NCI-H524 (cell line): ENCODE data around the gene ENDOG.
A peak's percentile ranks its signal among the peaks of the same experiment; 100 is the strongest.

Source experiments
- DNase-seq, 2 experiments: peaks; one replicate each; lab custom pipeline; 2025; lab: John Stamatoyannopoulos, UW

Gene ENDOG

GRCh38 chr9:128800061-128800460 is 18.2 kb upstream of the ENDOG start:
- no peak for DNase-seq

GRCh38 chr9:128802482-128802881 is 15.8 kb upstream of the ENDOG start:
- DNase-seq = no peak

GRCh38 chr9:128805661-128806060 is 12.6 kb upstream of the ENDOG start:
- DNase-seq = no peak

GRCh38 chr9:128807827-128808226 is 10.5 kb upstream of the ENDOG start:
- DNase-seq = no peak

- DNase-seq = no peak
These were observed 9.8 kb upstream of the ENDOG start for GRCh38 chr9:128808543-128808942.

- no peak for DNase-seq
These were observed 9.2 kb upstream of the ENDOG start for GRCh38 chr9:128809036-128809599.

GRCh38 chr9:128809831-128810230 is 8.5 kb upstream of the ENDOG start:
- no peak for DNase-seq

- no peak for DNase-seq
These were observed 7.4 kb upstream of the ENDOG start for GRCh38 chr9:128810873-128811272.

- DNase-seq = peak; percentile 44 to 65
These were observed 777 bp downstream of the ENDOG start for GRCh38 chr9:128818839-128819715.

GRCh38 chr9:128819716-128820664 is 1.7 kb downstream of the ENDOG start:
- DNase-seq = no peak

GRCh38 chr9:128820665-128821583 is 2.6 kb downstream of the ENDOG start:
- no peak for DNase-seq

GRCh38 chr9:128821584-128822406 is 3.5 kb downstream of the ENDOG start:
- no peak for DNase-seq

- no peak for DNase-seq
These were observed 4.2 kb downstream of the ENDOG start for GRCh38 chr9:128822407-128823042.

GRCh38 chr9:128823362-128823902 is 5.1 kb downstream of the ENDOG start:
- DNase-seq = no peak

- DNase-seq = no peak
These were observed 5.7 kb downstream of the ENDOG start for GRCh38 chr9:128823903-128824406.

- DNase-seq = no peak
These were observed 6.6 kb downstream of the ENDOG start for GRCh38 chr9:128824911-128825310.

- DNase-seq = no peak
These were observed 7.8 kb downstream of the ENDOG start for GRCh38 chr9:128825923-128826700.

- no peak for DNase-seq
These were observed 10.0 kb downstream of the ENDOG start for GRCh38 chr9:128828267-128828666.
